Measurements from ENCODE around the gene PTK7.
"Not testable (repeated sequence)": the region's sequence is repeated elsewhere in the genome, so short reads cannot be mapped to it uniquely, and the experiment has no call there.

PTK7 gene

GRCh38 chr6:43117466-43117865 is 41.4 kb downstream of the PTK7 start:
- DNase-seq (ENCODE audit: low read depth in 2 of 2) = not testable (repeated sequence)

DNA sequence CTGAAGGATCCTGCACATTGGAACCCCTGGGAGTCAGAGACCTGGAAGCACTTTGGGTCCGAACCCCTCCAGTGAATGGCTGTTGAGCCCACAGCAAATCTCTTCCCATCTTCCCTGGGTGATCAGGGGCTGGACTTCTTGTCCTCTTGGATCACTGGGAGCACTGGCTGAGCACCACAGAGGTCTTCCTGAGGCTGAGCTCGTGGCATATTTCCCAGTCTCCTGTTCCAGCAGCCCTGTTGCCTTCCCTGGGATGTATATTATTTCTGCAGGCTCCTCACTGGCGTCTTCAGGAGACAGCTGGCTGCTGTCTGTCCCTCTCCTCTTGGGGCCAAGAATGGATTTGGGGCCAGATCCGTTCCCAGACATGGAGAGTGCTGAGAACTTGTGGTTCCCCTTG is 43.4 kb downstream of the PTK7 start:
- no peak for DNase-seq (ENCODE audit: low read depth in 2 of 2)

DNA sequence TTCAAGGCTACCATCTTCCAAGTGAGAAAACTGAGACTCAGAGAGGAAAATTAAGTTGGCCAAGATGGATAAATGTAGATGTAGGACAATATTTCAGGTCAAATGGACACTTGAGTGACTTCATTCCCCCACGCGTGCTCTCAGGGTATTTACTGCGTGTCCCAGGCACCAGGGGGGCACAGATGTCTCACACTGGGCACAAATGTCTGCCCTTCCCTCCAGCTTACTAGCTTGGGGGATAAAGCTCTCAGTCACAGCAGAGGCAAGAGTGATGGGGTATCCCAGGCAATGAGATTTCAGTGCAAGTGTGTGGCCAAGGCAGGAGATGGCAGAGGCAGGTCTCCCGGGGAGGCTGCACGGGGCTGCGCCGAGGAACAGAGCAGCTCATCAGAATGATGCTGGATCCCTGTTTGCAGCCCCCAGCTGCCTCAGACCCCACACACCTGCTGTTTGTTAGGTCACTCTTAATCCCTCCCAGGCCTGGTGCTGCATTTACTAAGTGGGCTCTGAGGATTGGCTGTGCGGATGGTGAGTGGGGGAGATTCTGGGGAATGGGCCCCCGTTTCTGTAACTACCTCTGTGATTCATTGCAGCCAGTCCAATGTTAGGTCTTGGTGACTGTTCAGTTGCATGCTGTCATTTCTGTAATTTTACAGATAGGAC is 44.1 kb downstream of the PTK7 start:
- no peak for DNase-seq (ENCODE audit: low read depth in 2 of 2)

DNA sequence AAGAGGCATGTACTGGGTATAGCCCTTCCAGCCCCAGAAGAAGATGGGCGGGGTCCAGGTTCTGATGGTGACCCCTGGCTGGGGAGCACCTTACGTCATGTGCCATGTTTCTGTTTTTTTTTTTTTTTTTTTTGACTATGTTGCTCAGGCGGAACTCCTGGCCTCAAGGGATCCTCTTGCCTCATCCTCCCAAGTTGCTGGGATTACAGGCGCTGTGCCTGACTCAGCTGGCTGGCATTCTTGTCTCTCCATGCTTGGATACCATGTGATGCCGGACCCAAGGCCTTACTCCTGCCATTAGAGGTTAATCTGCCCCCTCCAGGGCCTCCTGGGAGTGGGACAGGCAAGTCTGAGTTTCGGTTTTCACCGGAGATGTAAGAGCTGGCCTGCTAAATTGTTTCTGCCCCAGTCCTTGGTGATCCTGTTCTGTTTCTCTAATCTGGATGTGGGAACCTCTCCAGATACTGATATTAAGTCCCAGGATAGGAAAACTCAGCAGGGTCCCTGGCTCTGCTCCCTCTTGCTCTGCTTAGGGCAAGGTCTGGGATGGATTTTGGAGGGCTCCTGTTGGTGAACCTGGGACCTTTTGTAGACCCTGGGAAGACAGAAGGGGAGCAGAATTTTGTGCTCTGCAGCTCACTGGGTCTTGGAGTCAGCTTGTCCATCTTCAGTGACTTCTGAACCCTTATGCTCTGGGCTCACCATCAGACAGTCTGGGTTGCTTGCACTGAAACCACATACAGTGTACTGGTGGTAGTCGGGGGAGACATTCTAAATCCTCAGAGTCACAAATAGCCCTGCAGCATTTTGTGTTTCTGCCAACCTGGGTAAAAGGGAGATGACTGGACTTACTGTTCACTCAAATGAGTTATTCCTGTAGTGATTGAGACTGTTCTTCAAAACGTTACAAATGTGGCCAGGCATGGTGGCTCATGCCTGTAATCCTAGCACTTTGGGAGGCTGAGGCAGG is 45.1 kb downstream of the PTK7 start:
- DNase-seq (ENCODE audit: low read depth in 2 of 2) = no peak

DNA sequence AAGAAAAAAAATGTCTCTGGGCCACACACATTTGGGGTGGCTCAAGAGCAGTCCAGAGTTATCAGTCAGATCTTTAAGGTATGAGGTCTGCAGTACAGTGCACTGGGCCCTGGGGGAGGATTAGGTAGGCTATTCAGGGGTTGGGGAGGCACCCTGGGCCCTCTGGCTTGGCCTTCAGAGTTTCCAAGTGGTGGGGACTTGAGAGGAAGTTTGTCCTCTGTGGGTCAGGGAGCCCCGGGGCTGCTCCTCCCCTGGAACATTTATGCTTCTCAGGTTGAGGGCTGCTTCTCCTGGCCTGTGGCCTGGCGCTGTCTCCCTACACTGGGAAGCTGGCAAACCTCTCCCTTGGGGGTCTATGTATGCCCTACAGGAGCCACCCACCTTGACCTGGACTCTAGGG is 46.0 kb downstream of the PTK7 start:
- no peak for DNase-seq (ENCODE audit: low read depth in 2 of 2)

DNA sequence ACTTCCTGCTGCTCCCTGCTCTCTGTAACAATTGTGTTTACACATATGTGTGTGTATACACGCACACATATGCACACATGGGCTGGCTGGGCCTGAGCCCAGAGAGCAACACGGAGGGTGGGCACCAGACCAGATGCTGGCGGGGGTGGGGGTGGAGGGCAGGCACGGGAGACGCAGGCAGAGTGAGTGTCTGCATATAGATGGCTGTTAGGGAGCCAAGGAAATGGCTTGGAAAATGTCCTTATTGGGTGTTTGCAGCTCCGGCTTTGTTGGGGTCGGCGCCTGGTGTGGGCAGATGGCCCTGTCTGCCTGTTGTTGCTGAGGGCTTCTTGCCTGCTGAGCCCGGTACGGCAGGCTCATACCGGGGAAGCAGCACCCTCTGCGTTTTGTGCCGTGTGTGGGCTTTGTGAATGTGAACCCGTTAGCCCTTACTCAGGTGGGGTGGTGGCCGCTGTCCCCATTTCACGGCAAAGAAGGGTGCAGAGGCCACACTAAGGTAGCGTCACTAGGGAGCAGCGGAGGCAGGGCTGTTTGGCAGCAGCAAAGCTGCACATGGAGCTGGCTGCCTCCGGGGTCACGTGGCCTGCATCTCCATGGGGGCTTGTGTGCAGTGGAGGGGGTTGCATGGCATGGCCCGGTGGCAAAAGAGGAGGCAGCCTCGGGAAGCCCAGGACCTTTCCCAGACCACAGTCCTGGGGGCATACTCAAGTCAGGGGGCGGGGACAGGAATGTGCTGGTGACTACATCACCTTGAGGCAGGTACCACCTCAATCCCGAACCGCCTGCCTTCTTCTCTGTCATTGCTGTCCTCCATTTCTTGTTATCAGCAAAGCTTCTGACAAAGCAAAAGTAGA is 47.6 kb downstream of the PTK7 start:
- DNase-seq (ENCODE audit: low read depth in 2 of 2) = no peak

DNA sequence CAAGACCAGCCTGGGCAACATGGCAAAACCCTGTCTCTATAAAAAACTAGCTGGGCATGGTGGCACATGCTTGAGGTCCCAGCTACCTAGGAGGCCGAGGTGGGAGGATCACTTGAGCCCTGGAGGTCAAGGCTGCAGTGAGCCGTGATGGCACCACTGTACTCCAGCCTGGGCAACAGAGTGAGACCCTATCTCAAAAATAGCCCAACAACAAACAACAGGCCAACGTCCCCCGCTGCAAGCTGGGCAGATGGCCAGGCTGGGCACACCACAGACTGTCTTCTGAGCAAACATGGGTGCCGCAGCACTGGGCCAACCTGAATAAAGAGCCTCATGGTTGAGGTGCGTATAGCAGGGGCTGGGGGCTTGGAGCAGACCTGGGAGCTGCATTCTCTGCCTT is 48.4 kb downstream of the PTK7 start:
- DNase-seq (ENCODE audit: low read depth in 2 of 2) = no peak

GRCh38 chr6:43125119-43125518 is 49.0 kb downstream of the PTK7 start:
- DNase-seq (ENCODE audit: low read depth in 2 of 2) = no peak

DNA sequence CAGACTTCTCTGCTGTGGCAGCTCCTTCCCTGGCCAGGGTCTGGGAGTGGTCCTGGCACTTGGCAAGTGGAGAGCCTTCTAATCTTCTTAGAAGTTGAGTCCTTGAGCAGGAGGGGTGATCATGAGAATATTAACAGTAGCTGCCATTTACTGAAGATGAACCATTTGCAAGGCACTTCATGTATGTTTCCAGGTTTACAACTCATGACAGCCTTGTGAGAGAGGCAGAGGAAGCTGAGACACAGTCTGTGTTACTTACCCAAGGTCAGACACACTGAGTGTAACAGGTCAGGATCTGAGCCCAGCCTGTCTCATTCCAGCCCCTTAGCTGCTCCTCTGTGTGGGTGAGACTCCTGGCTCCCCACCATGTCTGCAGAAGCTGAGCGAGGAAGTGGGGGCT is 49.4 kb downstream of the PTK7 start:
- DNase-seq (ENCODE audit: low read depth in 2 of 2) = no peak

GRCh38 chr6:43127180-43127579 is 51.1 kb downstream of the PTK7 start:
- no peak for DNase-seq (ENCODE audit: low read depth in 2 of 2)

- DNase-seq (ENCODE audit: low read depth in 2 of 2) = no peak
Observed at GRCh38 chr6:43127877-43128276, 51.8 kb downstream of the PTK7 start.

GRCh38 chr6:43128926-43129325 is 52.8 kb downstream of the PTK7 start:
- DNase-seq (ENCODE audit: low read depth in 2 of 2) = no peak

GRCh38 chr6:43129434-43130194 is 53.5 kb downstream of the PTK7 start:
- DNase-seq (ENCODE audit: low read depth in 2 of 2) = no peak

- no peak for DNase-seq (ENCODE audit: low read depth in 2 of 2)
Observed at GRCh38 chr6:43130429-43130828, 54.3 kb downstream of the PTK7 start.

DNA sequence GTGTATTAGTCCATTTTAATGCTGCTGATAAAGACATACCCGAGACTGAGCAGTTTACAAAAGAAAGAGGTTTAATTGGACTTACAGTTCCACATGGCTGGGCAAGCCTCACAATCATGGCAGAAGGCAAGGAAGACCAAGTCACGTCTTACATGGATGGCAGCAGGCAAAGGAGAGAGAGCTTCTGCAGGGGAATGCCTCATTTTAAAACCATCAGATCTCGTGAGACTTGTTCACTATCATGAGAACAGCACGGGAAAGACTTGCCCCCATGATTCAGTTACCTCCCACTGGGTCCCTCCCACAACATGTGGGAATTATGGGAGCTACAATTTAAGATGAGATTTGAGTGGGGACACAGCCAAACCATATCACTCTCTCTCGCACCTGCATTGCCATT is 55.3 kb downstream of the PTK7 start:
- DNase-seq (ENCODE audit: low read depth in 2 of 2) = not testable (repeated sequence)

DNA sequence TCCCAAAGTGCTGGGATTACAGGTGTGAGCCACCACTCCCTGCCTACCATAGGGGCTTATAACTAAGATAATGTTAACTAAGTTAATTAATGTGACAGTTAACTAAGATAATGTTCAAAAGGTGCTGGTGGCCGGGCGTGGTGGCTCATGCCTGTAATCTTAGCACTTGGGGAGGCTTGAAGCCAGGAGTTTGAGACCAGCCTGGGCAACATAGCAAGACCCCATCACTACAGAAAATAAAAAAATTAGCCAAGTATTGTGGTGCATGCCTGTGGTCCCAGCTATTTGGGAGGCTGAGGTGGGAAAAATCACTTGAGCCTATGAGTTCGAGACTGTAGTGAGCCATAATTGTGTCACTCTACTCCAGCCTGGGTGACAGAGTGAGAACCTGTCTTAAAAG is 62.2 kb downstream of the PTK7 start:
- DNase-seq (ENCODE audit: low read depth in 2 of 2) = no peak

GRCh38 chr6:43139973-43140372 is 63.9 kb downstream of the PTK7 start:
- DNase-seq (ENCODE audit: low read depth in 2 of 2) = not testable (repeated sequence)

- no peak for DNase-seq (ENCODE audit: low read depth in 2 of 2)
Observed at GRCh38 chr6:43141644-43142043, 65.5 kb downstream of the PTK7 start.

DNA sequence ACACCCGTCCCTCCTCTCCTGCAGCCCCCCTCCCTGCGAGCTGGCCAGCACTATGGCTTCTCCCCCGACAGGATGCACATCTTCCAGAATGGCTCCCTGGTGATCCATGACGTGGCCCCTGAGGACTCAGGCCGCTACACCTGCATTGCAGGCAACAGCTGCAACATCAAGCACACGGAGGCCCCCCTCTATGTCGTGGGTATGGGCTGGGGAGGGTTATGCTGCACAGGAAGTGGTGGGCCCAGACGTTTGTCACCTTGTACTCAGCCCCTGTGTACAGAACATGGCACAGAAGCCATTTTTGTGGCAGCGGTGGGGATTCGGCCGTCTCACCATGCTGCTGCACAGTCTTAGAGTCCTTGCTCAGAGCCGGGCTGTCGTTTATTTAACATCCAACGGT is 66.0 kb downstream of the PTK7 start:
- peak in 1 of 2 donors; percentile 12 for DNase-seq (ENCODE audit: low read depth in 2 of 2)

GRCh38 chr6:43143235-43144128 is 67.4 kb downstream of the PTK7 start:
- DNase-seq (ENCODE audit: low read depth in 2 of 2) = peak; percentile 41 to 55
